ENCODE measurements around the gene IFT172. TPM values are rescaled to one million over a fixed set of nuclear protein-coding genes. Genes with fewer than 3 reads are reported as not detected.
A peak's percentile ranks its signal among the peaks of the same experiment; 100 is the strongest.

Gene IFT172
- total and polyA plus RNA-seq, 2 experiments from 2014 or later = 9.1 to 17.6 TPM

DNA sequence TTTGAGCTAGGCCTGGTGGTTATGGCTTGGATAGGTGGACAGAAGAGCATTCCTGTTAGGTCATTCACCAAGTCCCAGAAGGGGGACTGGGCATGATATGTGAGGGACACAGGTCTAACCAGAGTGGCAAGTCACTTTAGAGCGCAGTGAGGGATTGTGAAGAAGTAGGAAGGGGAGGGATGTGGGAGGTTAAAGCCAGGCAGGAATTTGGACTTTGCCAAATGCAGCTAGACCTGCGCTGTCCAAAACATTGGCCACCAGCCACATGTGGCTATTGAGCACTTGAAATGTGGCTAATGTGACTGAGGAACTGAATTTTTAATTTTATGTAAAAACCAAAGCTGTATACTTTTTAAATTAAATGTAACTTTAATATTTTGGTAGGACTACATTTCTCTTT, 30.8 kb upstream of the IFT172 start (continued):
- TF ChIP-seq, protein P1, sequence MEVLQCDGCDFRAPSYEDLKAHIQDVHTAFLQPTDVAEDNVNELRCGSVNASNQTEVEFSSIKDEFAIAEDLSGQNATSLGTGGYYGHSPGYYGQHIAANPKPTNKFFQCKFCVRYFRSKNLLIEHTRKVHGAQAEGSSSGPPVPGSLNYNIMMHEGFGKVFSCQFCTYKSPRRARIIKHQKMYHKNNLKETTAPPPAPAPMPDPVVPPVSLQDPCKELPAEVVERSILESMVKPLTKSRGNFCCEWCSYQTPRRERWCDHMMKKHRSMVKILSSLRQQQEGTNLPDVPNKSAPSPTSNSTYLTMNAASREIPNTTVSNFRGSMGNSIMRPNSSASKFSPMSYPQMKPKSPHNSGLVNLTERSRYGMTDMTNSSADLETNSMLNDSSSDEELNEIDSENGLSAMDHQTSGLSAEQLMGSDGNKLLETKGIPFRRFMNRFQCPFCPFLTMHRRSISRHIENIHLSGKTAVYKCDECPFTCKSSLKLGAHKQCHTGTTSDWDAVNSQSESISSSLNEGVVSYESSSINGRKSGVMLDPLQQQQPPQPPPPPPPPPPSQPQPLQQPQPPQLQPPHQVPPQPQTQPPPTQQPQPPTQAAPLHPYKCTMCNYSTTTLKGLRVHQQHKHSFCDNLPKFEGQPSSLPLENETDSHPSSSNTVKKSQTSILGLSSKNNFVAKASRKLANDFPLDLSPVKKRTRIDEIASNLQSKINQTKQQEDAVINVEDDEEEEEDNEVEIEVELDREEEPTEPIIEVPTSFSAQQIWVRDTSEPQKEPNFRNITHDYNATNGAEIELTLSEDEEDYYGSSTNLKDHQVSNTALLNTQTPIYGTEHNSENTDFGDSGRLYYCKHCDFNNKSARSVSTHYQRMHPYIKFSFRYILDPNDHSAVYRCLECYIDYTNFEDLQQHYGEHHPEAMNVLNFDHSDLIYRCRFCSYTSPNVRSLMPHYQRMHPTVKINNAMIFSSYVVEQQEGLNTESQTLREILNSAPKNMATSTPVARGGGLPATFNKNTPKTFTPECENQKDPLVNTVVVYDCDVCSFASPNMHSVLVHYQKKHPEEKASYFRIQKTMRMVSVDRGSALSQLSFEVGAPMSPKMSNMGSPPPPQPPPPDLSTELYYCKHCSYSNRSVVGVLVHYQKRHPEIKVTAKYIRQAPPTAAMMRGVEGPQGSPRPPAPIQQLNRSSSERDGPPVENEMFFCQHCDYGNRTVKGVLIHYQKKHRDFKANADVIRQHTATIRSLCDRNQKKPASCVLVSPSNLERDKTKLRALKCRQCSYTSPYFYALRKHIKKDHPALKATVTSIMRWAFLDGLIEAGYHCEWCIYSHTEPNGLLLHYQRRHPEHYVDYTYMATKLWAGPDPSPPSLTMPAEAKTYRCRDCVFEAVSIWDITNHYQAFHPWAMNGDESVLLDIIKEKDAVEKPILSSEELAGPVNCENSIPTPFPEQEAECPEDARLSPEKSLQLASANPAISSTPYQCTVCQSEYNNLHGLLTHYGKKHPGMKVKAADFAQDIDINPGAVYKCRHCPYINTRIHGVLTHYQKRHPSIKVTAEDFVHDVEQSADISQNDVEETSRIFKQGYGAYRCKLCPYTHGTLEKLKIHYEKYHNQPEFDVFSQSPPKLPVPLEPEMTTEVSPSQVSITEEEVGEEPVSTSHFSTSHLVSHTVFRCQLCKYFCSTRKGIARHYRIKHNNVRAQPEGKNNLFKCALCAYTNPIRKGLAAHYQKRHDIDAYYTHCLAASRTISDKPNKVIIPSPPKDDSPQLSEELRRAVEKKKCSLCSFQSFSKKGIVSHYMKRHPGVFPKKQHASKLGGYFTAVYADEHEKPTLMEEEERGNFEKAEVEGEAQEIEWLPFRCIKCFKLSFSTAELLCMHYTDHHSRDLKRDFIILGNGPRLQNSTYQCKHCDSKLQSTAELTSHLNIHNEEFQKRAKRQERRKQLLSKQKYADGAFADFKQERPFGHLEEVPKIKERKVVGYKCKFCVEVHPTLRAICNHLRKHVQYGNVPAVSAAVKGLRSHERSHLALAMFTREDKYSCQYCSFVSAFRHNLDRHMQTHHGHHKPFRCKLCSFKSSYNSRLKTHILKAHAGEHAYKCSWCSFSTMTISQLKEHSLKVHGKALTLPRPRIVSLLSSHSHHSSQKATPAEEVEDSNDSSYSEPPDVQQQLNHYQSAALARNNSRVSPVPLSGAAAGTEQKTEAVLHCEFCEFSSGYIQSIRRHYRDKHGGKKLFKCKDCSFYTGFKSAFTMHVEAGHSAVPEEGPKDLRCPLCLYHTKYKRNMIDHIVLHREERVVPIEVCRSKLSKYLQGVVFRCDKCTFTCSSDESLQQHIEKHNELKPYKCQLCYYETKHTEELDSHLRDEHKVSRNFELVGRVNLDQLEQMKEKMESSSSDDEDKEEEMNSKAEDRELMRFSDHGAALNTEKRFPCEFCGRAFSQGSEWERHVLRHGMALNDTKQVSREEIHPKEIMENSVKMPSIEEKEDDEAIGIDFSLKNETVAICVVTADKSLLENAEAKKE (CRISPR knock-in tag; IDR thresholded peaks at IDR 0.05) = no peak

DNA sequence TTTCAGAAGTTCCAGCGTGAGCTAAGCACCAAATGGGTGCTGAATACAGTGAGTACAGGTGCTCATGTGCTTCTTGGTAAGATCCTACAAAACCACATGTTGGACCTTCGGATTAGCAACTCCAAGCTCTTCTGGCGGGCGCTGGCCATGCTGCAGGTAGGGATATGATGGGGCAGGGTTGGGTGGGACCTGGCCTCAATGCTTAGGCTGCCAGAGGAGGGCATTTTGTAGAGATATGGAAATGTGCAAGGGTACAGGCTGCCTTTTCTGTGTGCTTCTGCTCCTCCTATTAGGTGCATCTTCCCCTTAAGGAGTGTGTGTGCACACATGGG, 29.2 kb upstream of the IFT172 start:
- no peaks in the 10 kb centered on the region for H3K9me3 Mint-ChIP-seq
- no peak for ATAC-seq
- Histone ChIP-seq H3K79me2 (replicated peaks; ENCODE audit: insufficient read depth) (no peaks in the 10 kb centered on the region), H3K4me2 (no peak overlapping the region), H3K36me3 (ENCODE audit: insufficient read depth) (no peaks in the 10 kb centered on the region), H3K4me3 (no peak overlapping the region), H3F3A (replicated peaks; ENCODE audit: low read depth) (no peaks in the 10 kb centered on the region), H3K27me3 (ENCODE audit: insufficient read depth) (no peaks in the 10 kb centered on the region), H2AFZ (peak overlapping the region; percentile 38; the same call in 1 of the 2 replicates), H3K9me2 (ENCODE audit: insufficient read depth) (no peaks in the 10 kb centered on the region), H4K20me1 (replicated peaks; ENCODE audit: insufficient read depth) (no peaks in the 10 kb centered on the region), H3K4me1 (ENCODE audit: insufficient read depth) (no peaks in the 10 kb centered on the region), H3K27ac (ENCODE audit: low read depth) (no peak overlapping the region)
- no peak overlapping the region for H3K27ac Mint-ChIP-seq
- no peaks in the 10 kb centered on the region for H3K4me1 Mint-ChIP-seq
- H3K36me3 Mint-ChIP-seq (ENCODE audit: low read depth) = no peaks in the 10 kb centered on the region
- H3K27me3 Mint-ChIP-seq (ENCODE audit: insufficient read depth, low read depth, poor library complexity) = peaks cover 3% of the 10 kb centered on the region
- no peak overlapping the region for H3K4me3 Mint-ChIP-seq
- DNase-seq (ENCODE audit: low spot score) = no peak
- TF ChIP-seq EZH2phosphoT487 (IDR thresholded peaks at IDR 0.05; ENCODE audit: unreplicated experiment) (no peak), STAT1 (IDR thresholded peaks at IDR 0.05; ENCODE audit: unreplicated experiment) (no peak), CREB1 (CRISPR knock-in tag; IDR thresholded peaks at IDR 0.05; ENCODE audit: low read depth) (no peak), JUNB (IDR thresholded peaks at IDR 0.05; ENCODE audit: unreplicated experiment) (no peak), ZNF331 (CRISPR knock-in tag; IDR thresholded peaks at IDR 0.05; ENCODE audit: low read depth) (no peak)
- TF ChIP-seq, protein P2, sequence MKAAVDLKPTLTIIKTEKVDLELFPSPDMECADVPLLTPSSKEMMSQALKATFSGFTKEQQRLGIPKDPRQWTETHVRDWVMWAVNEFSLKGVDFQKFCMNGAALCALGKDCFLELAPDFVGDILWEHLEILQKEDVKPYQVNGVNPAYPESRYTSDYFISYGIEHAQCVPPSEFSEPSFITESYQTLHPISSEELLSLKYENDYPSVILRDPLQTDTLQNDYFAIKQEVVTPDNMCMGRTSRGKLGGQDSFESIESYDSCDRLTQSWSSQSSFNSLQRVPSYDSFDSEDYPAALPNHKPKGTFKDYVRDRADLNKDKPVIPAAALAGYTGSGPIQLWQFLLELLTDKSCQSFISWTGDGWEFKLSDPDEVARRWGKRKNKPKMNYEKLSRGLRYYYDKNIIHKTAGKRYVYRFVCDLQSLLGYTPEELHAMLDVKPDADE (IDR thresholded peaks at IDR 0.05) = no peak
- TF ChIP-seq, protein P3, sequence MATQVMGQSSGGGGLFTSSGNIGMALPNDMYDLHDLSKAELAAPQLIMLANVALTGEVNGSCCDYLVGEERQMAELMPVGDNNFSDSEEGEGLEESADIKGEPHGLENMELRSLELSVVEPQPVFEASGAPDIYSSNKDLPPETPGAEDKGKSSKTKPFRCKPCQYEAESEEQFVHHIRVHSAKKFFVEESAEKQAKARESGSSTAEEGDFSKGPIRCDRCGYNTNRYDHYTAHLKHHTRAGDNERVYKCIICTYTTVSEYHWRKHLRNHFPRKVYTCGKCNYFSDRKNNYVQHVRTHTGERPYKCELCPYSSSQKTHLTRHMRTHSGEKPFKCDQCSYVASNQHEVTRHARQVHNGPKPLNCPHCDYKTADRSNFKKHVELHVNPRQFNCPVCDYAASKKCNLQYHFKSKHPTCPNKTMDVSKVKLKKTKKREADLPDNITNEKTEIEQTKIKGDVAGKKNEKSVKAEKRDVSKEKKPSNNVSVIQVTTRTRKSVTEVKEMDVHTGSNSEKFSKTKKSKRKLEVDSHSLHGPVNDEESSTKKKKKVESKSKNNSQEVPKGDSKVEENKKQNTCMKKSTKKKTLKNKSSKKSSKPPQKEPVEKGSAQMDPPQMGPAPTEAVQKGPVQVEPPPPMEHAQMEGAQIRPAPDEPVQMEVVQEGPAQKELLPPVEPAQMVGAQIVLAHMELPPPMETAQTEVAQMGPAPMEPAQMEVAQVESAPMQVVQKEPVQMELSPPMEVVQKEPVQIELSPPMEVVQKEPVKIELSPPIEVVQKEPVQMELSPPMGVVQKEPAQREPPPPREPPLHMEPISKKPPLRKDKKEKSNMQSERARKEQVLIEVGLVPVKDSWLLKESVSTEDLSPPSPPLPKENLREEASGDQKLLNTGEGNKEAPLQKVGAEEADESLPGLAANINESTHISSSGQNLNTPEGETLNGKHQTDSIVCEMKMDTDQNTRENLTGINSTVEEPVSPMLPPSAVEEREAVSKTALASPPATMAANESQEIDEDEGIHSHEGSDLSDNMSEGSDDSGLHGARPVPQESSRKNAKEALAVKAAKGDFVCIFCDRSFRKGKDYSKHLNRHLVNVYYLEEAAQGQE (IDR thresholded peaks at IDR 0.05; ENCODE audit: unreplicated experiment) = no peak
- TF ChIP-seq, protein P4, sequence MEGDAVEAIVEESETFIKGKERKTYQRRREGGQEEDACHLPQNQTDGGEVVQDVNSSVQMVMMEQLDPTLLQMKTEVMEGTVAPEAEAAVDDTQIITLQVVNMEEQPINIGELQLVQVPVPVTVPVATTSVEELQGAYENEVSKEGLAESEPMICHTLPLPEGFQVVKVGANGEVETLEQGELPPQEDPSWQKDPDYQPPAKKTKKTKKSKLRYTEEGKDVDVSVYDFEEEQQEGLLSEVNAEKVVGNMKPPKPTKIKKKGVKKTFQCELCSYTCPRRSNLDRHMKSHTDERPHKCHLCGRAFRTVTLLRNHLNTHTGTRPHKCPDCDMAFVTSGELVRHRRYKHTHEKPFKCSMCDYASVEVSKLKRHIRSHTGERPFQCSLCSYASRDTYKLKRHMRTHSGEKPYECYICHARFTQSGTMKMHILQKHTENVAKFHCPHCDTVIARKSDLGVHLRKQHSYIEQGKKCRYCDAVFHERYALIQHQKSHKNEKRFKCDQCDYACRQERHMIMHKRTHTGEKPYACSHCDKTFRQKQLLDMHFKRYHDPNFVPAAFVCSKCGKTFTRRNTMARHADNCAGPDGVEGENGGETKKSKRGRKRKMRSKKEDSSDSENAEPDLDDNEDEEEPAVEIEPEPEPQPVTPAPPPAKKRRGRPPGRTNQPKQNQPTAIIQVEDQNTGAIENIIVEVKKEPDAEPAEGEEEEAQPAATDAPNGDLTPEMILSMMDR (conservative IDR thresholded peaks at IDR 0.05; ENCODE audit: low read depth in 2 of 2) = no peak
